Measurements from ENCODE around the gene CTDNEP1.

Gene CTDNEP1

GRCh38 chr17:7215136-7215638 lies 36.3 kb downstream of the CTDNEP1 start:
- DNase-seq (ENCODE audit: low read depth) = no peak

- DNase-seq (ENCODE audit: low read depth) = peak; percentile 99
Measured at GRCh38 chr17:7214300-7215135, 37.0 kb downstream of the CTDNEP1 start.

GRCh38 chr17:7213895-7214299 lies 37.6 kb downstream of the CTDNEP1 start:
- DNase-seq (ENCODE audit: low read depth) = peak; percentile 40

- no peak for DNase-seq (ENCODE audit: low read depth)
Measured at GRCh38 chr17:7211491-7212273, 39.9 kb downstream of the CTDNEP1 start.

GRCh38 chr17:7208754-7209460 lies 42.6 kb downstream of the CTDNEP1 start:
- DNase-seq (ENCODE audit: low read depth) = no peak

- DNase-seq (ENCODE audit: low read depth) = no peak
Measured at GRCh38 chr17:7208027-7208571, 43.4 kb downstream of the CTDNEP1 start.

- no peak for DNase-seq (ENCODE audit: low read depth)
Measured at GRCh38 chr17:7207120-7208001, 44.2 kb downstream of the CTDNEP1 start.

- DNase-seq (ENCODE audit: low read depth) = no peak
Measured at GRCh38 chr17:7205561-7205960, 46.0 kb downstream of the CTDNEP1 start.

GRCh38 chr17:7204828-7205461 lies 46.6 kb downstream of the CTDNEP1 start:
- peak; percentile 87 for DNase-seq (ENCODE audit: low read depth)

- DNase-seq (ENCODE audit: low read depth) = no peak
Measured at GRCh38 chr17:7204336-7204735, 47.2 kb downstream of the CTDNEP1 start.

GRCh38 chr17:7203391-7203790 lies 48.1 kb downstream of the CTDNEP1 start:
- no peak for DNase-seq (ENCODE audit: low read depth)

- DNase-seq (ENCODE audit: low read depth) = no peak
Measured at GRCh38 chr17:7196651-7197401, 54.7 kb downstream of the CTDNEP1 start.

GRCh38 chr17:7195971-7196370 lies 55.6 kb downstream of the CTDNEP1 start:
- no peak for DNase-seq (ENCODE audit: low read depth)
